Stimulated activated CD8-positive, alpha-beta memory T cell treated with anti-CD3 and anti-CD28 coated beads, Interleukin-15, amount 100 ng/mL, for 48 hours (primary cell): ENCODE data around the gene CFAP251.

Source experiments
- DNase-seq, 2 donors: peaks; one replicate each; pipeline ENCODE4 v3.0.0-alpha.2; 2020; ENCODE audit warnings: low read depth in 2 of 2

The CFAP251 gene

DNA sequence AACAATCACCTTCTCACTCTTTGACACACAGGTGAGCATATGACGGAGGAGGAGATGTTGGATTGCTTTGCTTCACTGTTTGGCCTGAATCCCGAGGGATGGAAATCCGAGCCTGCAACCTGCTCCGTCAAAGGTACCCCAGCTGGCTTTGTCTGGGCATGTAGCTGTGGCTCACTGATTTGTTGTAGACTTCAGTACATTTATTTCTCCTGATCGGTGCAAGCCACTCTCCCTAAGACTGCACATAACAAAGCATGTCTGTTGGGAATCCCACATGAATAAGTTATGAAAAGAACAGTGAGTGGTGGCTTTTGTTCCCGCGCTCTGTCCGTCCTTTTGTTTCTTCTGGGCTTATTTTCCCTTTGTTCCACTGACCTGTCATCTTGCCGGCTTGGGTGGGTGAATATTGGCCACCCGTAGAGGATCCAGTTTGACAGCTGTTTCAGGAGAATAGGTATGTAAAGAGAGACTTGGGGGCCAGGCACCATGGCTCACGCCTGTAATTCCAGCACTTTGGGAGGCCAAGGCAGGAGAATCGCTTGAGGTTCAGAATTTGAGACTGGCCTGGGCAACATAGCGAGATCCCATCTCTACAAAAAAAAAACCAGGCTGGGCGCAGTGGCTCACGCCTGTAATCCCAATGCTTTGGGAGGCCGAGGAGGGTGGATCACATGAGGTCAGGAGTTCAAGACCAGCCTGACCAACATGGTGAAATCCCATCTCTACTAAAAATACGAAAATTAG lies 83.2 kb downstream of the CFAP251 start:
- no peak for DNase-seq

DNA sequence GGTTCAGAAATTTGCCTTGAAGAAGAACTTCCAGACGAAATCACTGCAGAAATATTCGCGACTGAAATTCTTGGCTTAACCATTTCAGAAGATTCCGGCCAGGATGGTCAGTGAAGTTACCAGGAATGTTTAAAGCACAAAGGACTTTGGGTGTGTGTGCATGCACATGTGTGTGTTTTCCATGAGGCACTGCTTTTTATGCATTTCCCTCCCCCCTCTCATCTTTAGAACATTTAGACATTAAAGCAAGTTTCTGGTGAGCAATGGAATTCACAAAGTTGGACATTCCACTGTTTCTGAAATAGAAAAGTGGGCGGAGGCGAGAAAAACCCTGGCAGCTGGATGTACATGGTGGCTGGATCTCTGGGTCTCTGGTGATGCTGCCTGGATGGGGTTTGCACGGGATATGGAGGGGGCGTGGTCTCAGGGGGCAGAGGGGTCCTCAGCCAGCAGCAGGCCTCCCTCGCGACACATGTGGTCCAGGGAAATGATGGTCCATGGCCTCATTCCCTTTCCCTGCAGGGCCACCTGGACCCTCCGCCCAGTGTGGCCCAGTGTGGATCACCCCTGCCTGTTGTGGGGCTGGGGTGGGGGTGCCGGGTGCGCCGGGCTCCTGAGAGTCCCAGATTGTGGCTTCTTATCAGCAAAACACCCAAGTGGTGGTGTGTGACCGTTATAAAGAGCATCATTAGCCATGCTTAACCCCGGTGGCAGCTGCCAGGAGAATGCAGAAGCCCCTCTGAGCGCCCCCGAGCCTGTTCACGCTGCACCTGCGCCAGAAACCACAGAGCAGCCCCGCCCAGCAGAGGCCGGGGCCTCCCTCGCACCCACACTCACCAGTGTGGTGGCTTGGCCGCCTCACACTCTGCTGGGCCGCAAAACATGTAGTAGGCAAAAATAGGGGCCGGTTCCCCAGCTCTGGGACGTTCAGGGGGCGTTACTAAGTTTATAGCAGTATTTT lies 85.5 kb downstream of the CFAP251 start:
- no peak for DNase-seq

DNA sequence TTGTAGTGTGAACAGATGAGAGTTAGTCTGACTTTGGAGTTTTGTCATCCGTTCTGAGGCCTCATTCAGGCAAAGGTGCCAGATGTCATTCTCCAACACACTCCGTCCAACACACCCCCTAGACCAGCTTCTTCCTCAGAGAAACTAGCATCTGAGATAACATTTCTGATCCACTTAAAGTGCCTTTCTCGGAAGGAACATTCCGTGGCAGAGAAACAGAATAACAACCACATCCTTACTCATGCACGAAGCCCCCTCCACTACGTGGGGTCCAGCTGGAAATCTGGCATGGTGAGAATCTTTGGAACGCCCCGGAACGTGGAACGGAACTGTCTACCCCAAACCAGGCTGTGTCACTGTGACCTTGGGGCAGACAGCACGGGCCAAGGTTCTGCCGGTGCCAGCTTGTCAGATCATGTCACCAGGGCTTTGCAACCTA lies 86.3 kb downstream of the CFAP251 start:
- no peak for DNase-seq

DNA sequence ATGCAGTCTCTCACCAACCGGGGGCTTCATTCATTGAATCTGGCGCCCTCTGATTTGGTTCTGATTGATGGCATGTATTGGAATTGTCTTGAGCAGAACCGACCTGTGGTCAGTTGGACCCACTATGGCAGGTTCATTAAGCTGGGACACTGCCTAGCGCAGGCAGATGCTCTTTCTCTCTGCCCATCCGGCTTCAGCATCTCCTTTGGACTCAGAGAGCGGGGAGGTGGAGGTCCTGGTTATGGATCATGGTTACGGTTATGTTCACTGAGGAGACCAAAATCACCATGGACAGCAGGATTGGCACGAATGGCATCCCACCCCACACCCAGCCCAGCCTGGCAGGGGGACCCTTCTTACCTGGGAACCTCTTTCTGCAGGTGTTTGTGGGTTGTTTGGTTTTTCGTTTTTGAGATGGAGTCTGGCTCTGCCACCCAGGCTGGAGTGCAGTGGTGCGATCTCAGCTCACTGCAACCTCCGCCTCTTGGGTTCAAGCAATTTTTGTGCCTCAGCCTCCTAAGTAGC lies 86.9 kb downstream of the CFAP251 start:
- no peak for DNase-seq

DNA sequence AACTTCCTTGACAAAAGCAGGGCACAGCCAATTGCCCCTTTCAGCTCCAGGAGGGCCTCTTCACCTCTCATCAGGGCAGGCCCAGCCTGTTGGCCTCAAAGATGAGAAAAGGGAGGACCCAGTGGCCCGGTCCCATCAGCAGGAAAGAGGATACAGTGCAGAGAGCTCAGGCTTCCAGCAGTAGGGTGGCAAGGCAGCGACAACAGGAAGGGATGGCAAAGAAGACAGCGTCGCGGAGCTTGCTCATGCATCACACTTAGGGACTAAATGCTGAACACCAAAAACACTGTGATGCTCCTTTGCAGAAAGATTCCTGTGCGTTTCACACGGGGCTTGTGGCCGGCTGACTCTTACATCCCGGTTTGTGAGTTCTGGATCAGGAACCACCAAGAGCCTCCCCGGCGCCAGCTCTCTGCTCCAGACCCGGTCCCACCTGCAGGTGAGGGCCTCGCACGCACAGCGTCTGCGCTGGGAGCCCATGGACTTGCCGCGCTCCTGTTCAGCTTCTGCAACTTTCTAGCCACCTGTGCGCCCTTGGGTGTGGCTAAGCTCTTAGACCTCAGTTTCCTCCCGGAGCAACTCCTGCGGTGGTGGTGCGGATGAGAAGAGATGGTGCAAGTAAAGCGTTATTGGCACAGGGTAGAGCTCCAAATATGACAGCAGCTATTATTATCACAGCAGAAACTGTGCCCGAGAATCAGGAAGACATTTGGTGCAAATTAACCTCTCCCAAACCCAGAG lies 88.0 kb downstream of the CFAP251 start:
- DNase-seq = no peak

DNA sequence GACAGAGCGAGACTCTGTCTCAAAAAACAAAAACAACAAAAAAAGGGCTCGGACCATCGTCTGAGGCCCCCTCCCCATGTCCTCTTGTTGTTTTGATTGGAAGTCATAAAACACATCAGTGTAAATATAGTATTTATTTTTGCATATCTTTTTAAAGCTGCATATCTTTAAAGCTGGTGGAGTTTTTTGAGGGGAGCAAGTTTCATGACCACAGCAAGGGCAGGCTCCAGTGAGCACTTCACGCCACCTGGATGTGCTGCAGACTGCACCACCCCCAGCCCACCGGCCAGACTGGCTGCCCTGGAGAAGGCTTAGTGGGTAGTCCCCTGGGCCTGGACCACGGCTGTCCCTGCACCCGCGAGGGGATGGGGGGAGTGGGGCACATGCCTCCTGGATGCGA lies 91.3 kb downstream of the CFAP251 start:
- DNase-seq = no peak

DNA sequence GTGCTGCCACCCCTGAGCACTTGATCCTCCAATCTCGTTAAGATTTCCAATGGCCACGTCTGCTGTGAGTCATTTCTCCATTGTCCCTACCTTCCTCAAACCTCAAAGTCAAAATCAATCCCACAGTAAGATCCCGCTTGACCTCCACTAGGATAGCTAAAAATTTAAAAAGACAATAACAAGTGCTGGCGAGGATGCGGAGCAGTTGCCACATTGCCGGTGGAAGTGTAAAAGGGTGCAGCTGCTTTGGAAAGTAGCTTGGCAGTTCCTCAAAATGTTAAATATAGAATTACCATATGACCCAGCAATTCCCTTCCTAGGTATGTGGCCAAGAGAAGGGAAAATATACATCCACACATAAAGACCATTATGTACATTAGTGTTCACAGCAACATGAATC lies 93.8 kb downstream of the CFAP251 start:
- no peak for DNase-seq

DNA sequence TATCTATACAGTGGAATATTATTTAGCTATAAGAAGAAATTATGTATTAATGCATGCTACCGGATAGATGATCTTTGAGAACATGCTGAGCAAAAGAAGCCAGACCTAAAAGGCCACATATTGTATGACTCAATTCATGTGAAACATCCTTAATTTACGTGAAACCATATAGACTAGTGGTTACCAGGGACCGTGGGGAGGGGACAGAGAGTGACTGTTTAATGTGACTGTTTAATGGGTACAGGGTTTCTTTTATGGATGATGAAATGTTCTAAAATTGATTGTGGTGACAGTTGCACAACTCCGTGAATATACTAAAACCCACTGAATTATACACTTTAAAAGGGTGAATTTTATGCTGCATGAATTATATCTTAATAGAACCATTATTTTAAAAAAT lies 94.7 kb downstream of the CFAP251 start:
- DNase-seq = no peak

DNA sequence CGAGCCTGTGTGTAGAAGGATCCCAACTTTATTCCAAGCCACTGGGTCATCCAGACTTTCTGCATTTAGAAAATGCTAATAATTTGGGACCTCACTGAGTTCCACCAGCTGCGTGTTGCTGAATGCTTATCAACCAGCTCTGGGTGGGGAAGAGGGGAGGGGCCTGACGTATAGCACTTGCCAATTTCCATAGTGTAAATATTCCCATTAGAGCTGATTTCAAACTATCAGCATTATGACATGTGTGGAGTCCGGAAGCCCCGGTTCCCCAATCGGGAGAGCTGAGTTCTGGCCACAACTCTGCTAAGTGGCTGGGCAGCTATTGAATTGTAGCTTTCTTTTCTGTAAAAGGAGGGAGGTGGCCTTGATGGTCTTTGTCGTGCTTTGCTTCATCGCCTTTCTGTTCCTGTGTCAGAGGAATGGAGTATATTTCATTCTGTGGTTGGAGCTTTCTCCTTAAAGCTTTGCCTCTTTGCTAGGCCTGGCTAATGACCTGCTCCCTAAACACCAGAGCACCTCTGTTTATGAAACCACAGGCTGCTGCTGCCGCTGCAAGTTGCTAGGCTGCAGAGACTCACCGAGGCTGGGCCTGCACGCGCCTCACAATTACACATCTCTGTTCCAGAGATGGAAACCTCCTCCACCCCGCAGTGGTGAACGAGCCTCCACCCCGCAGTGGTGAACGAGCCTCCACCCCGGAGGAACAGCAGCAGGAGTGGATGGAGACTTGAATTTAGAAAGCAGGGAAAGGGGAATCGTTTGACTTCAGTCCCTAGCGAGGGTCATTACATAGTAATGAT lies 95.6 kb downstream of the CFAP251 start:
- DNase-seq = no peak

DNA sequence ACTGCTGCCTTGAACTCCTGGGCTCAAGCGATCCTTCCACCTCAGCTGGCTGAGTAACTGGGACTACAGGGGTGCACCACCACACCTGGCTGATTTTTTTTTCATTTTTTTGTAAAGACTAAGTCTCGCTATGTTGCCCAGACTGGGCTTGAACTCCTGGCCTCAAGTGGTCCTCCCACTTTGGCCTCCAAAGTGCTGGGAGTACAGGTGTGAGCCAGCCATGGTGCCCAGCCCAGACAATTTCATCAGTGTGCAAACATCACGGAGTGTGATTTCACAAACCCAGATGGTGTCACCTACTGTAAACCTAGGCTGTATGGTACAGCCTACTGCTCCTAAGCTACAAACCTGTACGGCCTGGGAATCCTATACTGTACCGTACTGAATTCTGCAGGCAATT lies 96.4 kb downstream of the CFAP251 start:
- DNase-seq = no peak

DNA sequence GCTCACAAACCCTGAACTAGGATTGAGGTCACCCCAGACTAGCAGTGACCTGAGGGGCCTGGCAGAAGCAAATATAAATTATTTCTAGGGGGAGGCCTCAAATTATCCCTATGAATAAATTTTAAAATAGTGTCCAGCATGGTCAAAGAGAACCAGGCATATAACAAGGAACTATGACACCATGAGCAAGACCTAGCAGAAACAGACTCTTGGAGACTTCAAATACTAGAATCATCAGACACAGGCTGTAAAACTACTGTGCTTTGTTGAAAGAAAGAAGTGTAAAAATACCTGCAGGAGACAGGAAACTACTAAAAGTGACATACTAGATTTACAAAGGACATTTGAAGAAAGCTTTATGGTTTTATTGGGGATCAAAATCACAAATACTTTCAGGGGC lies 100.1 kb downstream of the CFAP251 start:
- DNase-seq = no peak

DNA sequence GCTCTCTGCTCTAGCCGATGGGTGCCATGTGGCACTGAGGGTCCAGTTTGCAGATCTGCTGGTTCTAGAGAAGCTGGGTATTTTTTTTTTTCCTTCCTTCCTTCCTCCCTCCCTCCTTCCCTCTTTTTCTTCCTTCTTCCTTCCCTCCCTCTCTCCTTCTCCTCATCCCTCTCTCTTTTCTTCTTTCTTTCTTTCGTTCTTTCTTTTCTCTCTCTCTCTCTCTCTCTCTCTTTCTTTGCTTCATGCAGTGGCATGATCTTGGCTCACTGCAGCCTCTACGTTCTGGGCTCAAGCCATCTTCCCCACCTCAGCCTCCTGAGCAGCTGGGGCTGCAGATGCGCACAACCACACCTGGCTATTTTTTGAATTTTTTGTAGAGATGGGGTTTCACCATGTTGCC lies 100.5 kb downstream of the CFAP251 start:
- DNase-seq = no peak

DNA sequence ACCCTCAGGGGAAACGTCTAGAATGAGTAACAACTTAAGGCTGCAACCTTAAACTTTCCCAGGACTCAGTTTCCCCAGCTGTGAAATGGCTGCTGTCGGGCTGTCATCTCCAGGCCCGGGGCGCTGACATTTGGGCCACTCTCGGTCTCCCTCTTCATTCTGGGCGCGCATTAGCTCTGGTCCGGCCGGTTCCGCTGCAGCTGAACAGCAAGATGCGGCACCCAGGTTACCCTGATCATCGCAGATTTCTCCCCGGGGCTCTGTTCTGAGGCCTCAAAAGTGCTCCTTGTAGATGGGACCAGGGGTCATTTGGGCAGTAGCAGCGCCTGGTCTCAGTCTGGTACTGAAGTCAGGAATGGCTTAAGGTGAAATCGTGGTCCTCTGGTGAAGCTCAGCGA lies 102.4 kb downstream of the CFAP251 start:
- no peak for DNase-seq

DNA sequence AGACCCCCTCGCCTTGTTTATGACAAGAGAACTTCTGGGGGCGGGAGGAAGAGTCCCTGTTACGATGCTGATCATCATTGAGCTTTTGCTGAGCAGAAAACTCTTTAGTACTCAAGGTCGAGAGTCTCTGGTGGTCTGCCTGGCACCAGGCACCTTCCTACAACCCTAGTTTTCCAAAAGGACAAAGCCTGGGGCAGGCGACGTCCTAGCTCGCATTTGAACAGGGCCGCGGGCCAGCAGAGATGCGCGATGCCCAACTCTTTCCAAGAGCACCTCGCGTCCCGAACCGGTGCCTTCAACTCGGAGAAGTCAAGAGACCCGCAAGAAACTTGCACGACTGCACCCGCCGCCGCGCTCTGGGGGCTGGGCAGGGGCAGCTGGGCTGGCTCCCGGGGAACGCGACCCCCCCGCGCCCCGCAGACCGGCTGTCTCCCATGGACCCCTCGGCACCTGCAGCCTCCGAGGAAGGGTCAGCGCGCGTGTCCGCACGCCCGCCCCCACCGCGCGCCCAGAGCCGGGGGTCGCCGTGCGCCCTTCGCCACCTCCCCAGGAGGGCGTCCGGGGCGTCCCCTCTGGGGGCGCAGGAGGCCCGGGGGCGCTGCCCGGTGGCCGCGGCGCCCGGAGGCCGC lies 102.9 kb downstream of the CFAP251 start:
- no peak for DNase-seq

DNA sequence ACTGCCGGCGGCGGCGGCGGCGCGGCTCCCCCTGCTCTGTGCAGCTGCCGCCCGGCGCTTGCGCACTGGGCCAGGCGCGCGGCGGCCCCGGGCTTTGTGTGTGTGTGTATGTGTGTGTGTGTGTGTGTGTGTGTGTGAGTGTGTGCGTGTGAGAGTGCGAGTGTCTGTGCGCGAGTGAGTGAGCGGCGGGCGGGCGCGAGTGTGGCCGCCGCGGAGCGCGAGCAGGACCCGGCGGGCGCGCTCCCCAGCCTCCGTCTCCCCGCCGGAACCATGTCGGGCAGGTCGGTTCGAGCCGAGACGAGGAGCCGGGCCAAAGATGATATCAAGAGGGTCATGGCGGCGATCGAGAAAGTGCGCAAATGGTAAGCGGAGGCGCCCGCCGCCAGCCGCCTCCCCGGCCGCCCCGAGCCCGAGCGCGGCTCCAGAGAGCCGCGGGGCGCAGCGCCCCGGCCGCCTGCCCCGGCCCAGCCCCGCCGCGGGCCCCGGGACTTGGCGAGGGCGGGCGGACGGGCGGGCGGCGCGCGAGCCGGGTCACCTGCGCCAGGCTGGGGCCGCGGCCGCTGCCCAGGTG lies 103.5 kb downstream of the CFAP251 start, which contains the start of gene BCL7A:
Gene BCL7A, plus strand, starts transcription at position 63 of the 571 bp plus-strand sequence. Its CDS starts 208 bp downstream, at position 271.
- DNase-seq = peak in 1 of 2 donors; percentile 45

DNA sequence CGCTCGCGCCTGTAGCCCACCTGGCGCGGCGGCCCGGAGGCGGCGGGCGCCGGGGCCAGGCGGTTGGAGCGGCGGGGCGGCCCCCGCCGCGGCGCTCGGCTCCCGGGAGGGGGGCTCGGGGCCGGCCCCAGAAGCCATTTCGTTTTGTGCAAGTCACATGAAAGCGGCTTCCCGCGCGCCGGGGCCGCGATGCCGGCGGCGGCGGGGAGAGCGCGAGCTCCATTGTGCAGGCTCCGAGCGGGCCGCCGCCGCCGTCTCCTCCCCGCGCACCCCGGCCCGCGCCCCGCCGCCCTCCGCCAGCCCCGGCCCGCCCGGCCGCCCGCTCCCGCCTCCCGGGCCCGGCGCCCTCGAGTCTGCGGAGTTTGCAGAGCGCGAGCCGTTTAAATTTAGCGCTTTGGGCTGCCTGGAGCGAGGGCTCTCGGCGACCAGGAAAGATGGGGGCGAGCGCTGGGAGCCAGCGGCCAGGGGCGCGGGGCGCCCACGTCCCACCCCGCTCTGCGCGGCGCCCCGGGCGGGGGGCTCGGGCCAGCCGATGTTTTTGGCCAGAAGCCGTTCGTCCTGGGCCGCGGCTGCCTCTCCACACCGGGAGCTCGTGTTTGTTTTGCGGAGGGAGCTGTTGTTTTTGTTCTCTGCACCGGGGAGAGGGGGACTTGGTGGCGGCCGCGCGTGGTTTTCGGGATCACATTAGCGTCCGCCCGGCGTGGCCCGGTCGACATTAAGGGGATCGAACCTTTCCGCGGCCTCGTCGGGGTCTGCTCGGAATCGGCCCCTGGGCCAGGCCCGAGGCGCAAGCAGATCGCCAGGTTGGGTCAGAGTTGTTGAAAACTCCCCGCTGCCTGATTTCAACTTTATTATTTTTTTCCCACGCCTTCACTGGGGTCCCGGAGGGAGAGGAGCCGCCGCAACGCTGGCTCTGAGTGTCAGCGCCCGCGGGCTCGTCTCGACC lies 104.3 kb downstream of the CFAP251 start:
- DNase-seq = no peak

DNA sequence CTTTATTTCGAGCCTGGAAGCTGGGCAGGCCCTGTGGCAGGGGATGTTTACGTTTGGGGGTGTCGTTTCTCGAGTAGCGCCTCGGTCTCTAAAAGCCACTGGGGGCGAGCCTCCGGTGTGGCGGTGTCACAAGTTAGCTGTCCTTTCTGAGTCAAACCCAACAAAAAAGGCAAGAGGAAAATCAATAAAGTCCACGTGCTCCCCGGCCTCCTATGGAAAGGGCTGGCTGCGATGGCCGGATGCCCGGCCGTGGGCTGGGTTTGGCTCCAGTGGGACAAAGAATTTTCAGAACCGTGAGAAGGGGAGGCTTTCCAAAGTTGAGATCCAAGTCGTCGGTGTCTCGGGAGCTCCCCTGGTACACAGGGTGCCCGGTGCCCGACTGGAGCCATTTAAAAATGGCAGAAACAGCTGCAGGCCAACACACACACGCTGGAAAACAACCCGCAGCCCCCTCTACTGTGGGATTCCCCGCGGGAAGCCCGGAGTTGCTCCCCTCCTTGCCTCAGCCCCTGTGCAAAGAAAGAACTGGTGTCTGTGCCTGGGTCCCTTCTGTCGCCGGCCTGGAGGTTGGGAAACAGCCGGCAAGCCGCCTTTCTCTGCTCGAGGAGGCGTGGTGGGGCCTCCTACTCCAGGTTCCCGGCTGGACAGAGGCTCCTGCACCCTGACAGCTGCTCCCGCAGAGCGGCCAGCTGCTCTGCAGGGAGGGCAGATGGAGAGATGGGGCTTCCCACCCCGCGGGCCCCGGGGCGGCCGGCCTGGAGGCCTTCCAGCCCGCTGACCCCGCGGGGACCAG lies 105.1 kb downstream of the CFAP251 start:
- DNase-seq = no peak

DNA sequence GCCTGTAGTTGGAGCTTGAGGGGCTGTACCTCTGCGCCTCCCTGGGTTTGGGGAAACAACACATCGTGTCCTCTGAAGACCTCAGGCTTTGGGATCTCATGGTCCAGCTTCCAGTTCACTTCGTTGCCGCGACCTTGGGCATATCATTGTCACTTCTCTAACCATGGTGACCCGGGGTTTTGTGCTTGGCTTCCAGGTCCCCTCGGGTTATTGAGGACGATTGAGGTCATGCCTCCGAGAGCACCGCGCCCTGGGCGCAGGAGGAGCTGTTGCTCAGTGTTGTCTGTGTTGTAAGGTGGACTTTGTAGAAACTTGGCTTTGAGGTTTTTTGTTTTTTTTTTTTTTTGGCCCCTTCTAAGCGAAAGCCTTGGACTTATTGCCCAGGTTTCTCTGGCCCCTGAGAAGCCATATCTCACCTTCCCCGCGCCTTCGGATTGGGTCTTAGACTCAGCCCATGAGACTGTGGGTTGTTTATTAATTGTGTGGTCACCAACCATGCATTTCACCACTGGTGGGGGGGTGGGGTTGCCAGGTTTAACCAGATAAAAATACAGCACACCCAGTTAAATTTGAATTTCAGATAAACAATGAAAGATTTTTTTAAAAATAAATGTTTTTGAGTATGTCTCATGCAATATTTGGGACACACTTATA lies 105.9 kb downstream of the CFAP251 start:
- DNase-seq = no peak
